Measurements from ENCODE around the gene ZNG1C.
"Not testable (repeated sequence)": the region's sequence is repeated elsewhere in the genome, so short reads cannot be mapped to it uniquely, and the experiment has no call there.

Gene ZNG1C

DNA sequence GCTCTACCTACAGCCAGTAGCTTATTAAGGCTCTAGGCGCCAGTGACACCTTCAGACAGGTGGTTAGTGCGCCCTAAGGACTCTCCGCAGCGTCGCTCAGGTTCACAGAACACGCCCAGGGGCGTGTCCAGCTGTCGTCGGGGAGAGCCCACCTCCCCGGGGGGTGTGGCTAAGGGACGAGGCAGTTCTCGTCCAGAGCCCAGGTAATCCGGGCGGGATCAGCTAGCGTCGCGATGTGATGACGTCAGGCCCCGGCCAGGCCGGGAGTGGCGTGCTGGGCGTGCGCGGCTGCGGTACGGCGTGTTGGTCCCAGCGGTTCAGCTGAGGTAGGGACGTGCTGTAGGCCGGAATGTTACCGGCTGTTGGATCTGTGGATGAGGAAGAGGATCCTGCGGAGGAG, at the start of gene ZNG1C:
ZNG1C (plus strand) TSS at position 301 of the 400 bp plus-strand sequence; CDS start at position 350, 49 bp downstream.
- DNase-seq = not testable (repeated sequence)

DNA sequence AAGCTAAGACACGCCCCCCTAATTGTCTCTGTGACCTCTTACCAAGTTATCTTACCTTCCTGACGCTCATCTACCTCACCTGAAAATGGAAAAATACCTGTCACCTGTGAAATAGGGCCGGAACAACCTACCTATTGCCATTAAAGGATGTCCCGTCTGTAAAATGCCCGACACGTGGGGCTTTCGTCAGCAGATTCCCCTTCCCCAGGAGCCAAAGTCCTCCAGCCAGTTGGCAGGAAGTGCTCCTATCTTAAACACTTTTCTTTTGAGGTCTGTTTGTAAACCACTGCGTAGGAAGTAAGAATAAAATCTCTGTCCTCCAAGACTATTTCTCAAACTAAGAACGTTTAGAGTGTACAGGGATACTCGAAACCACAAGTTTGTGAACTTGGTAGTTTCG, 654 bp downstream of the ZNG1C start:
- not testable (repeated sequence) for DNase-seq

DNA sequence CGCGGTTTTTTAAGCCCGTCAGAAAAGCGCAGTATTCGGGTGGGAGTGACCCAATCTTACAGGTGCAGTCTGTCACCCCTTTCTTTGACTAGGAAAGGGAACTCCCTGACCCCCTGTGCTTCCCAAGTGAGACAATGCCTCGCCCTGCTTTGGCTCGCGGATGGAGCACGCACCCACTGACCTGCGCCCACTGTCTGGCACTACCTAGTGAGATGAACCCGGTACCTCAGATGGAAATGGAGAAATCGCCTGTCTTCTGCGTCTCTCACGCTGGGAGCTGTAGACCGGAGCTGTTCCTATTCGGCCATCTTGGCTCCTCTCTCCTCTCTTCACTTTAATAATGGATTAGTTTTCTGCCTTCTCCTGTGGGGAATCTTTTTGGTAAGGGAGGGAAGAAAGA, 39.3 kb downstream of the ZNG1C start:
- DNase-seq = not testable (repeated sequence)

DNA sequence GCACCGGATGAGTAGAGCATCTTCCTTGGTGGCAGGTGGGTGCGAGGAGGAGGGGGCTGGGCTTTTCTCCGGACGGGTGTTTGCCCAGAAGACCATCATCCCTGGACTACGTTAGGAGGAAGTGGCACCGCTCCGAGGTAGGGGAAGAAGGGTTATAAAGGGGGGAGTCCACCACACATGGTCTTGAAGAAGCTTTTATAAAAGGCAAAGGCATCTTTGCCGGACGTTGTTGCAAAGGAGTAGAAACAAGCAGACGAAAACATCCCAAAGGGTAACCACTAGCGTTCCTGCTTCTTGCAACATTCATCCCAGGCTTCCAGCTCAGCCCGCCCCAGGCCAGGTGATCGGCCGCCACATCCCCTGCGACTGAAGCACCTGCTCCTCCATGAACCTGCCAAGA, 60.8 kb downstream of the ZNG1C start, which contains the start of gene FOXD4L3:
FOXD4L3 (plus strand) TSS at position 301 of the 400 bp plus-strand sequence; CDS start at position 386, 85 bp downstream.
- DNase-seq = not testable (repeated sequence)

DNA sequence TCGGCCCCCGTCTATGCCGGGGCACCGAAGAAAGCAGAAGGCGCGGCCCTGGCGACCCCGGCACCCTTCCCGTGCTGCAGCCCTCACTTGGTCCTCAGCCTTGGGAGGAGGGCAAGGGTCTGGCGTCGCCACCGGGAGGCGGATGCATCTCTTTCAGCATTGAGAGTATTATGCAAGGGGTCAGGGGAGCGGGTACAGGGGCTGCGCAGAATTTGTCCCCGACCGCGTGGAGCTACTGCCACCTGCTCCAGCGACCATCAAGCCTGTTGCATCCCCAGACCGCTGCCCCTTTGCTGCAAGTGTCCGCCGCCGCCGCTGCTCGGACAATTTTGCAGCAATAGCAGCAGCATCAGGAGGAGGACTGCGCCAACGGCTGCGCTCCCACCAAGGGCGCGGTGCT, 62.0 kb downstream of the ZNG1C start:
- not testable (repeated sequence) for DNase-seq

DNA sequence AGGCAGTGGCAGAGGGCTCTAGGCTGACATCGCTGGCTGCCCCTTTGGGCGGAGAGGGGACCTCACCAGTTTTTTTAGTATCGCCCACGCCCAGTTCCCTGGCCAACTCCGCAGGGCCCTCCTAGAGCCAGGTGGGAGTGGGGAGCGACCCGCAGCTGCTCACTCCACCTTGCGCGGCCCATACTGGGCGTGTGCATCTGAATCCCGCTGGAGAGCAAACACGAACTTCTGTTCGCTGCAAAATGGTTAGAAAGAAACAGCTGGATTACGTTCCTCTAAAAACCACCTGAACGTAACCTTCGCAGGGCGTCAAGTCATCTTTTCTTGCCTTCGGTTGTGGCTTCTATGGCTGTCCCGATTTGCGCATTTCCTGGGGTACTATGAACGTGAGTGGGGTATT, 62.4 kb downstream of the ZNG1C start:
- DNase-seq = not testable (repeated sequence)

DNA sequence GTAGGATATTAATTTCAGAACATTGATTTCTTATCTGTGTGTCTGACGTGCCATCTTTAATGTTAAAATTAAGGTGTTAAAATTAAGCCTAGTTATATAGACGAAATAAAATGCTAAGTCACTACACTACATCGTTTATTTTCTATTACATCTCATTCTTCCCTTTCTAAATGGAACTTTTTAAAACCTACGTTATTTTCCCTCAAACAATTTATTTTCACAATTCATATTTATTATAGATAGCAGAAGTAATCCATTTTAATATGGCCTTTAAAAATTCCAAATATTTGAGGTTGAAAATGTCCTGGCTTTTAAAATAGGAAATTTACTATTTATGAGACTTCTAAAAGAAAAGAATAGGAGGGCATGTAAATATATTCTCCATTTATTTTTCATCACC, 63.0 kb downstream of the ZNG1C start:
- DNase-seq = not testable (repeated sequence)

DNA sequence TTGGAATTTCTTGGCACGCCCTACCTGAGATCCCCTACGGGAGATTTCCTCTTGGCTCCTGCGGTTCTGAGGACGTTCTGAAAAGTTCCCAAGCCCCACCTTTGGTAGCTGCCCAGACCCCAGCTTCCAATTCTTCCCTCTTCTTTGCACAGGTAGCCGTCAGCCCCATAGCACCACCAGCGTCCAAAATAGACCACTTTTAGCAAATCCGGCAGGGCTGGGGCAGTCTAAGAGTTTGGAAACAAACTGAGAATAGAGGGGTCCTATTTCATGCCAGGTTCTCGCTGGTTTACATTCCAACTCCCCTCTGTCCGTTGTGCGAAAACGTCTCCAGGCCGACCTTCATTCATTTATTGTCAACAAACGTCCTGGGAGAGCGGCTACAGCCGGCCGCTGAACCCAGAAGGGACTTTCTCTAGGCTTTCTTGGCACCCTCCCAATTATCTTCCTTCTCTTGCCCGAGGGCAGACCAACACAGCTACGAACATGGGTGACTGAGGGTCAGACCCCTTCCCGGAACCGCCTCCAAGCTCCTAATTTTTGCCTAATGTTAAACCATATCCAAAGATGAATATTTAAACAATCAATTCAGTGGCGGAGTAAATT, 64.0 kb downstream of the ZNG1C start:
- DNase-seq = not testable (repeated sequence)

DNA sequence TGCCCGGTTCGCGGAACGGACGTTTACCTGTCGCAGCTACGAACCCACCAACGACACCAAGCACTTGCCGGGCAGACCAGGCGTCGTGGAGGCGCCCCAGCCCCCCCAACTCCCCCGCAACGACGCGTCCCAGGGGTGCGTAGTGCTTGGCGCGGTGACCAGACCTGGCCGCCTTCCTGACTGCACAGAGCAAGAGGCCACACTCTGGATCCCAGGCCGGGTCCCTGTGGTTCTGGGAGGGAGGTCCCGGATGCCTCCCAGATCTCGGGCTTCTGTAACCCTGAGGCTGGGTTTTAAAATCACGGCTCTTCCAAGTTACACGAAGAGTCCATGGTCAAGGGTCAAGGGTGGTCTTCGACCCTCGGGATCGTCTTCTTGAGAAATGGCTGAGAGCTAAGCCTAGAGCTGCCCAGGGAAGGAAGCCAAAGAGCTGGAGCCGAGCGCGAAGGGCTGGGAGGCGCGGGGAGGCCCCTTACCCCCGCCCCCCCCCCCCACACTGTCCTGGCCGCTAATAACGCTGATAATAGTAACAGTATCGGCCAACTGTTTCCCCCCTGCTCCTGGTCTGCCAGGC, 64.7 kb downstream of the ZNG1C start:
- not testable (repeated sequence) for DNase-seq

DNA sequence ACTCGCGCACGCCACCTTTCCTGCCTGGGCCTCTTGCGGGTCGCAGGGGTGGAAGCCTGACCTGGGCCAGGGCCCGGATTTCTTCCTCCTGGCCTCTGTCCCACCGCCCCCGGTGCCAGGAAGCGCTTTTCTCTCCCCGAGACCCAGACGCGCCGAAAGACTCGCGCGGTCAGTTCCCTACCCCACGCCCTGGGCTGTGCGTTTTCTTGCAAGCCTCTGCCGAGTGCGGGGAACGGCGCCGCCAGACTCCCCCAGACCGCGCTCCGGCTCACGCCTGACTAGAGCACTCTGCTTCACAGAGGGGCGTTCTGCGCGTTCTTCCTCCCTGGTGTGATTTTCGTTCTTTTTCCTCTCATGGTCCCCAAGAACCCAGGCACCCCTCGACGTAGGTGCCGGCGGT, 65.3 kb downstream of the ZNG1C start:
- not testable (repeated sequence) for DNase-seq

DNA sequence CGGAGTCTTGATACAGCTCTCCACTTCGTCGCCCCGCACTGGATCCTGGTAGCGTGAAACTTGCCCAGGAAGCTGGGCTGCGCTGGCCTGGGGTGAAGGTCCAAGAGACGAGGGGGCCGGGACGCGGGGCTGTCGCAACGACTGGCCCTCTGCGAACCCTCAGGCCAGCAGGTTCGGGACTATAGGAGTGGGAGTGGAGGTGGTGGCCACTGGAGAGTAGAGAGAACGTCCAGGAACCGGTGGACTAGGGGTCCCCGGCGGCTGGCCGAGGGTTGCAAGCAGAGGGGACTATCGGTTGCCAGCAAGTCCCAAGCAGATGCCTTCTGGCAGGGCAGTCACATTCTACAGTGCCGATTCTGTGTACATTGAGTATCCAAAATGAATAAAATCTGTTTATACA, 65.9 kb downstream of the ZNG1C start:
- not testable (repeated sequence) for DNase-seq

DNA sequence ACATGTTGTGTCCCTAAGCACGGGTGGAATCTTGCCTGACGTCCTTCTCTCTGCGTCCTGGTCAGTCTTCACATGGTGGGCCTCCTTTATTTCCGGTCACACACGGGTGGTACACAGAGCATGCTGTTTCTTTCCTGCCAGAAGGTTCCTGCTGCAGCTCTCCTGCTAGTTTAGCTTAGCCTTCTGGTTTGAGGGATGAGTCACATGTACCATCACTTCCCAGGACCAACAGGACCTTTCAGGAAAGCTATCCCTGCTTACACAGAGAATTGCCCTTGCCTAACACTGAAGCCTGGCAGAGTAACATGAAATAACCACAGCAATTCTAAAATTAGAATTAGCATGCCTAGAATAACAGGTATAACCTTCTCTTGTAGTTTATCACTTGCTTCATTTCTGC, 69.4 kb downstream of the ZNG1C start:
- DNase-seq = not testable (repeated sequence)

DNA sequence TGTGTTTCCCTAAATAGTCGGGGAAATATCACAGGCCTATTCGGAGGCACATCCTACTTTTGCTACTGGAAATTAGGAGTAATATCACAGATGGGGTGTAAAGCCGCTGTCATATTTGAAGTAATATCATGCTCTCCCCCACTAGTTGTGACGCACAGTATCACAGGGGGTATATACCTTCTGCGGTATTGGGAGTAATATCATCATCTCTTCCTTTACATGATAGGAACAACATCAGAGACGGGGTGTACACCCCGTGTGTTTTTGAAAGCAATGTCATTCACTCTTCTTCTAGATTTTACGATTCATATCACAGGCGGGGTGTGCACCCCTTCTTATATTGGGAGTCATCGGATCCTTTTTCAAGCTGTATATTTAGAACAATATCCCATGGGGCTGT, 76.4 kb downstream of the ZNG1C start:
- not testable (repeated sequence) for DNase-seq

DNA sequence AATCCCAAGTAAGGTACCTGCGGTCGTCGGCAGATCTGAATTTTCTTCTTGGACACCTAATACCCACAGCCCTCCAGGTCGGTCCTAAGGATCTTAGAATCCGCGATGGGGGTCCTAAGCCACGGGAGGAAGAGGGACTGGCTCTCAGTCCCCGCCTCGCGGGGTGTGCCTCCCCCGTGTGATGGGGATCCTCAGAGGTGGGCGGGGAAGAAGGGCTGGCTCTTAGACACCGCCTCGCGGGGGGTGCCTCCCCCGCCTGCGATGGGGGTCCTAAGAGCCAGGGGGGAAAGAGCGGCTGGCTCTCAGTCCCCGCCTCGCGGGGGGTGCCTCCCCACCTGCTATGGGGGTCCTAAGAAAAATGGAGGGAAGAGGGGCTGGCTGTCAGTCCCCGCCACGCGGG, 82.0 kb downstream of the ZNG1C start:
- DNase-seq = not testable (repeated sequence)

DNA sequence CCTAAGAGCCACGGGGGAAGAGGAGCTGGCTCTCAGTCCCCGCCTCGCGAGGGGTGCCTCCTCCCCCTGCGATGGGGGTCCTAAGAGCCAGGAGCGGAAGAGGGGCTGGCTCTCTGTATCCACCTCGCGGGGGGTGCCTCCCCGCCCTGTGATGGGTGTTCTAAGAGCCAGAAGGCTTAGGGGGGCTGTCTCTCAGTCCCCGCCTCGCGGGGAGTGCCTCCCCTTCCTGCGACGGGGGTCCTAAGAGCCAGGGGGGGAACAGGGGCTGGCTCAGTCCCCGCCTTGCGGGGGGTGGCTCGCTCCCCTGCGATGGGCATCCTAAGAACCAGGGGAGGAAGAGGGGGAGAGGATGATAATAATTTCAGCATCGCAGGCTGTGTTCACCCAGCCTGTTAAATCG, 82.7 kb downstream of the ZNG1C start:
- DNase-seq = not testable (repeated sequence)

DNA sequence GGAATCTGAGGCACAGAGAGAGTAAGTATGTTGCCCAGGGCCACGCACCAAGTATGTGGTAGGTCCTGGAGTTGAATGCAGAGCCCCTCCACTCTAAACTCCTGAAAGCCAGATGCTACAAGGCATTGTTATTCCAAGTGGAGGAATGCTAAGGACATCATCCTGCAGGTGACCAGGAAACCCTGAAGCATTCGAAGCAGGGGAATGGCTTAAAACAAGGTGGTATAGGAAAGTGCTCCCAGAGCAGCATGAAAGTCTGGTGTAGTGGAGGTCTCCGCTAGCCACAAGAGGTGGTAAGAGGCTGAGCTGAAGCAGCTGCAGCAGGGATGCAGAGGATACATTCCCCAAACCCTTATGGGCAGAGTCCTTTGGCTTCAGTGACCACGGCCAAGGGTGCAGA, 87.3 kb downstream of the ZNG1C start:
- not testable (repeated sequence) for DNase-seq

DNA sequence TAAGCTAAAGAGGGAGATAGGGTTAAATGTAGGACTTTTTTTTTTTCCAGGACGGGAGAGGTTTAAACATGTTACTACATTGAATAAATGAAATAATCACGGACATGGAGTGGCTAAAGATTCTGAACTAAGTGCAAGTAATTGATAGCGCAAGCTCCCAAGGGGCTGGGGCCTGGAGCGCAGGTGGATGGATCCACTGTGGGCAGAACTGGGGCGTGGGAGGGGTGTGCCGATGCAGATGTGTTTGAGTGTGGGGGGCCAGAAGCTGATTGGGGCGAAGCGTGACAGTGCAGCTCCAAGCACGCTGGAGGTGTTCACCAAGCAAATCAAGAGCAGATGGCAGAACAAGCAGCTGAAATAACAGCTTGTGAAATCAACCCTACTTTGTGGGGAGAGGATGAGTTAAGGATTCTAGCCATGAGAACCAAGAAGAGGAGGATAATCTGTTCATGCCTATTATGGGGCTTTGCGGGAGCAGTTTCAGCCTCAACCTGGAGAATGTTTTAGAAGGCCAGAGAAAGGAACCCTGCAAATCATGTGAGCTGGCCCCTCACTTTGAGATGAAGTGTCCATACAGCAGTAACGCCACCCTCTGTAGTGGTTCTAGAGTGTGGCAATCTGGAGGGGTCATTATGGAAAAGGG, 88.9 kb downstream of the ZNG1C start:
- not testable (repeated sequence) for DNase-seq

DNA sequence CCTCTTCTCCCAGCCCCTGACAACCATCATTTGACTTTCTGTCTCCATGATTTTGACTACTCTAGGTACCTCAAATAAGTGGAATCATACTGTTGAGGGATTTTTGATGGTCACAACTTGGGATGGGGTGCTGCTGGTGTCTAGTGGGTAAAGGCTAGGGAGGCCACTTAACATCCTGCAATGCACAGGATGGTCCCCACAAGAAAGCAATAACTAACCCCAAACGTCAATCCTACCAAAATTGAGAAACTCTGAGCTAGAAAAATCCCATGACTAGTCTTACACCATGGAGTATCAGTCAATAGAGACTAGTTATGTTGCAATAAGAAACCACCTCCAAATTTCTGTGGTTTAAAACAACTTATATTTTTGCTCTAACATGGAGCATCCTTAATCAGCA, 90.3 kb downstream of the ZNG1C start:
- DNase-seq = not testable (repeated sequence)

DNA sequence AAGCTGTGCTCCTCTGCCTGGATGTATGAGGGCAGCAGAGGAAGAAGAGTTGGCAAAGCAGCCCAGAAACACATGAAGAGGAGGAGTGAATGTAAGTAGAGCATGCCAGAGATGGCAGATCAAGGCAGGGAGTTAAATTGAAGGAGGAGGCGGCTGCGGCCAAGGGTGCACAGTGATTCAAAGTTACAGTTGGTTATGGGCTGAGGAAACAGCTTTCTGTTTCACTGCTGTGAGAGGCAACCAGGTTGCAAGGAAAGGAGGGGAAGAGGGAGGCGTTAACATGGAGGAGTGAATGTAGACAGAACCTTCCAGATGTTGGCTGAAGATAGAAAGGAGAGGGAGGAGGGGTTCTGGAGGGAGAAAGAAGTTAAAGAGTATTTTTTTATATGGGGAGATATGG, 94.2 kb downstream of the ZNG1C start:
- DNase-seq = not testable (repeated sequence)

DNA sequence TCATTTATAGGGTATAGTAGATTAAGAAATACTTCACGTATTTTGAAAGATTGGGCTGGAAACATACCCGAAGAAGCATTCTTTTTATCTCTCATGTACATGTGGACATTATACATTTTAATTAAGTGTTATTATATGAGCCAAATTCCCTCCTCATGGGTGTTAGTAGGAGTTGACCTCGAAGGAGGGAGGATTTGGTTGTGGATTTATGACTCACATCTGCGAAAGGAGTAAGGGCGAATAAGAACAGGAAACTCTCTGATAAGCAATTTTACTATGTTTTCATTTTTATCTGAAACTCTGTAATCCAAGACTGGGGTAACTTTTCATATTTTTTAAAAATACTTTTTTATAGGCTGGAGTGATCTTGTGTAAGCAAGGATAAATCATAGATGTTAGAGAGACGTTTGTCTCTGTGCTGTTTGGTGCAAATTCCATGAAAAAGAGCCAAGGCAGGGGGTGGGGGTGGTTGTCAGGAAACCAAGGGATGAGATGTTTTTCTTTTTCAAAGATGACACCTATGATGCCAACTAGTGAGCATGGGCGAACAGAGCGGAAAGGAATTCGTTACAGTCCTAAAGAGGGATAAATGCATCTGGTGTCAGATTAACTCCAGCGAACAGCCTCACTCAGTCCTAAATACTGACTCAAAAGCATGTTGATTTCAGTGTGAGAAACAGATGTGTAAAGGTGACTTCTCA, 95.0 kb downstream of the ZNG1C start:
- not testable (repeated sequence) for DNase-seq

DNA sequence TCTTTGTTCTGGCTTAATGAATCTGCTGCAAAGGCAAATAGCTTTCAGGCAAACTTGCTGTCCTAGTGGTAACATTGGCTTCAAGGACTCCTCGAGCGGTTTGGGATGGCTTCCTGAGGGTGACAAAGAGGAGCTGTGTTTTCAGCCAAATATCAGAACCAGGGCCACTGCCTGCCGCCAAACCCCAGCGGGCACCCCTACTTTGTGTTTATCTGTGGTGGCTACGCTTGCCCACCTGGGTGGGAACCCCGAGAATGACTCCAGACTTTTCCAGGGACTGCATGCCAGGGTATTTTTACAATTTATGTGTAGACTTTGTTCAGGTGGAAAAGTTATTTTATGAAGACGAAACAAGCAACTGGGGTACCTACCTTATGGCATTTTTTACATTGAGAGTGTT, 96.2 kb downstream of the ZNG1C start:
- not testable (repeated sequence) for DNase-seq

DNA sequence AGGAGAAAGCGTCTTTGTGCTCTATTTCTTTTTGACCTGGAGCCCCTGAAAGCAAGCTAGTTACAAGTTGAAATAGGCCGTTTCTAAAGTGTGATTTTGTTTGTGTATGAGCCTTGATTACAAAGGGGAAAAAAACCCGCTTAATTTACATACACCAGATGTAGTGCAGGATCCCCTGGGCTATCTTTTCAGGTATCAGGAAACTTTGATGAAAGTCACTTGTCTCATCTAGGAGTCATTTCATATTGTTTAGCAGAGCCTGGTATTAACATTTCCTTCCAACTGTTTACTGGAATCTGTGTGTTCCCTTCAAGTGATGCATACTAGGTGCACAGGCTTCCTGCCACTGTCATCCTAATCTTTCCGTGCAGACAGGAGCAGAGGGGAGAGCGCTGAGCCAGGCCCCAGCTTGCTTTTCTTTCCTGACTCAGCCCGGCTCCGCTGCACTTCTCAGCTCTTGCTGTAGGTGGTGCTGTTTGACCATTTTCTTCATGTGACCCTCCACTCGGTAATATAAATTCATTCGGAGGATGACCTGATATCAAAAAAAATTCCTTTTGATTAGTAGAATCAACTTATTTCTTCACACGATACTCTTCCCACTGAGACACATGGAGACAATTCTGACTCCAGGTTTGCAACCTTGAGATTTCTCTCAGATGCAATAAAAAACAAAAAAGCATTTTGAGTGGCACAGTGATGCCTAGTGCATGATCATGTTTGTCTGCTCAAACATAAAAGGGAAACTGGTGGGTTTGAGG, 100.7 kb downstream of the ZNG1C start:
- DNase-seq = not testable (repeated sequence)

DNA sequence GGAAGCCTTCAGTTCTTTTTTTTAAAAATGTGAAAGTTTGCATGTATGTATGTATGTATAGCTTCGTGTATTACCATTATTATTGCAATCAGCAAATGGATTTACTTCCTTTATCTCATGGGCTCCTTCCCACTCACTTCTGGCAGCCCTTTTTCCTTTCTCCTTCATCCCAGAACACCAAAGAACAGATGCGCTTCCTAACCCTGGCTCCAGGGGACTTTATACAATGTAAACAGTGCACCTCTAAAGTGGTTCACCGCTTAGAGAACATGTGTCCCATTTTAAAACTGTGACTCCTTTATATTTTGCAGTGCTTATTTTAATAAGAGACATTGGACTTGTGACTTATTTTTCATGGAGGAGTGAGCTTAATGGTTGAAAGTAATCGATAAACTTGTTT, 101.5 kb downstream of the ZNG1C start:
- not testable (repeated sequence) for DNase-seq

Data from activated CD4-positive, alpha-beta T cell treated with anti-CD3 and anti-CD28 coated beads for 4 hours (primary cell).